NB4 (cell line): ENCODE data around the gene ZNF681.
"Not testable (repeated sequence)": the region's sequence is repeated elsewhere in the genome, so short reads cannot be mapped to it uniquely, and the experiment has no call there.

Experiments used
- DNase-seq: peaks from one replicate; pipeline ENCODE4 v3.0.0; 2010; ENCODE audit warnings: low read depth
- H3K4me3 ChIP-seq: one replicate; pipeline ENCODE4 v1.5.1; 2011; ENCODE audit warnings: mild to moderate bottlenecking, low read depth, low read length, moderate library complexity
- CTCF ChIP-seq: IDR thresholded peaks from one replicate; pipeline ENCODE4 v1.5.1; 2012; ENCODE audit warnings: low read depth, low read length
- MYC ChIP-seq: IDR thresholded peaks from 2 replicates; pipeline ENCODE4 v1.6.1; 2011; ENCODE audit warnings: low read depth, low read length
- POLR2A ChIP-seq: IDR thresholded peaks from 2 replicates; pipeline ENCODE4 v1.6.1; 2011; ENCODE audit warnings: mild to moderate bottlenecking; ENCODE audit not compliant: insufficient read length; ENCODE audit errors: extremely low read depth
- TF ChIP-seq, protein P1 (sequence below): IDR thresholded peaks from 2 replicates; pipeline ENCODE4 v1.6.1; 2011; ENCODE audit warnings: low read depth, low read length

The ZNF681 gene

GRCh38 chr19:23709347-23709746 lies 49.3 kb downstream of the ZNF681 start:
- H3K4me3 ChIP-seq, result no peak overlapping the region
- no peak for DNase-seq
- TF ChIP-seq MYC (no peak), POLR2A (no peak), CTCF (no peak)
- TF ChIP-seq, protein P1, sequence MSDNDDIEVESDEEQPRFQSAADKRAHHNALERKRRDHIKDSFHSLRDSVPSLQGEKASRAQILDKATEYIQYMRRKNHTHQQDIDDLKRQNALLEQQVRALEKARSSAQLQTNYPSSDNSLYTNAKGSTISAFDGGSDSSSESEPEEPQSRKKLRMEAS, result no peak

GRCh38 chr19:23706657-23707056 lies 52.0 kb downstream of the ZNF681 start:
- no peak for TF ChIP-seq MYC
- no peak for TF ChIP-seq CTCF
- TF ChIP-seq POLR2A, result no peak
- TF ChIP-seq, protein P1, result no peak
- no peak overlapping the region for H3K4me3 ChIP-seq
- no peak for DNase-seq

- H3K4me3 ChIP-seq, result no peak overlapping the region
- TF ChIP-seq, protein P1, result no peak
- DNase-seq, result no peak
Observed at GRCh38 chr19:23699521-23699860, 59.2 kb downstream of the ZNF681 start.

DNA sequence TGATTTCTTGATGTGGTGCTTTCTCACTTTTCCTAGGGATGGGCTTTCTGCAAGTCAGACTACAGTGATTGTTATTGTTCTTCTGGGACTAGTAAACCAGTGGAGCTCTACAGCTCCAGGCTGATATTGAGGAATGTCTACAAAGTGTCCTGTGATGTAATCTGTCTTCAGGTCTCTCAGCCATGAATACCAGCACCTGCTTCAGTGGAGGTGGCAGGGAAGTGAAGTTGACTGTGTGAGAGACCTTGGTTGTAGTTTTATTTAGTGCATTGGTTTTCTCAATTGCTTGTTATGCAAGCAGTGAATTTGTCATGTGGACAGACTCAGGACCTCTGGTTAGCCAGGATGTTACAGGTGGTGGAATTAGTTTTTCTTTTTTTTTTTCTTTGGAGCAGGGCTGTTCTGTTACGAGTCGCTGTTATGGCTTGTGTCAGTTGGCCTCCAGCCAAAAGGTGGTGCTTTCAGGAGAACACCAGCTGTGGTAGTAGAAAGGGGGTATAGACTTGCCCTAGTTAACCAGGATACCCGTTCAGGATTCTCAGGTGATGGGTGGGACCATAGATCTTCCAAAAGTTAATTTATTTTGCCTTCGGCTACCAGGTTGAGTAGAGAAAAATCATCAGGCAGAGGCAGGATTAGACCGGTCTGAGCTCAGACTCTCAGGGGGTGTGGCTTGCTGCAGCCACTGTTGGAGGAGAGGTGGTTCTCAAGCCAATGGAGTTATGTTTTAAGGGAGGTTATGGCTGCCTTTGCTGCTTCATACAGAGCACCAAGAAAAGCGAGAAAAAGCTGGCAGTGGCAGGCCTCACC lies 59.8 kb downstream of the ZNF681 start:
- H3K4me3 ChIP-seq, result no peak overlapping the region
- no peak for TF ChIP-seq CTCF
- no peak for TF ChIP-seq POLR2A
- TF ChIP-seq, protein P1, result no peak
- no peak for TF ChIP-seq MYC
- no peak for DNase-seq

DNA sequence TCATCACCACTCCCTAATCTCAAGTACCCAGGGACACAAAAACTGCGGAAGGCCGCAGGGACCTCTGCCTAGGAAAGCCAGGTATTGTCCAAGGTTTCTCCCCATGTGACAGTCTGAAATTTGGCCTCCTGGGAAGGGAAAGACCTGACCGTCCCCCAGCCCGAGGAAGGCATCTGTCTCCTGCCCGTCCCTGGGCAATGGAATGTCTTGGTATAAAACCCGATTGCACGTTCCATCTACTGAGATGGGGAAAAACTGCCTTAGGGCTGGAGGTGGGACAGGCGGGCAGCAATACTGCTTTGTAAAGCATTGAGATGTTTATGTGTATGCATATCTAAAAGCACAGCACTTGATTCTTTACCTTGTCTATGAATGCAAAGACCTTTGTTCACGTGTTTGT lies 65.8 kb downstream of the ZNF681 start:
- DNase-seq, H3K4me3 ChIP-seq: not testable (repeated sequence)
